GM21723 (cell line): ENCODE data around the gene MEIOSIN.

ENCODE experiments used
- ATAC-seq: cut with Tn5 transposase; IDR thresholded peaks from one replicate; pipeline ENCODE4 v1.9.1; 2021; ENCODE audit warnings: mild to moderate bottlenecking, moderate library complexity; ENCODE audit not compliant: unreplicated experiment

Gene MEIOSIN

DNA sequence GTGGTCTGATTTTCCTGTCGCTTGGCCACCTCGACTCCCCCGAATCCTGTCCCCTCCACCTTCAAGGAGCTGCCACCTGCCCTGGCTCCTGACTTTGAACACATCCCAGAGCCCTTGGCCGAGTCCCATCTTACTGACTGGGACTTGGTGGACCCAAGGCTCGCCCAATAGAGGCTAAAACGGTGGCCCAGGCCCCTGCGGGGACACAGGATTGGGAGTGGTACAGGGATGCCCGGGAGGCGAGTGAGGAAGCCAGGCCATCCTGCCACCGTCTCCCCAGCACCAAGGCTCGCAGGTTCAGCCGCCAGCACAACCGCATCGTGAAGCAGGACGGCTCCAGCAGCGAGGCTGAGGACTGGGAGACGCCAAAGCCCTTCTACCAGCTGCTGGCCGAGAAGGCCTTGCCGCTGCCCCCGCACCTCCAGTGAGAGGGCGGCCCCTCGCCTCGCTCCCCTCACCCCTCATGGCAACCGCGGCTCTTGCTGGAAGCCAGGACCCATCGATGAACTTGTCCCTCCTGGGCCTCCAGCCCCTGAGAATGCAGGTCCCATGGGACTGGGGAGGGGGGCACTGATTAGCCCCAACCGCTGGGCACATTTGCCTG, 30.6 kb downstream of the MEIOSIN start:
- ATAC-seq: no peak

DNA sequence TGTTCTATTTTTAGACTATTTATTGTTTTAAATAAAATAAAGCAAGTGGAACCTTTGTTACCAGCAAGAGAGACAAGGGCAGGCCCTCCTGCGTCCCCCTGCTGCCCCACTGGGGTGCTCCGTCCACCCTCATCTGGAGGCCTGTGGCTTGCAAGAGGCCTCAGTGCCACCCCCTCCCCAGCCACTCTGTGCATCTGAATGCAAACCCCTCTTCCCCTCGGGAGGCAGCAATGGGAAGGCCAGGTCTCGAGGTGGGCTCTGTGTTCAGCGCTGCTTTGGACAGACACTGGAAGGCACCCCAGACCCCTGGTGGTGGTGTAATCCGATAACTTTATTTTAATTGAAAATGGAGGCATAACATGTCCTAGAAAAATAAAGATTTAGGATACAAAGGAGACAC, 31.2 kb downstream of the MEIOSIN start:
- ATAC-seq: no peak

DNA sequence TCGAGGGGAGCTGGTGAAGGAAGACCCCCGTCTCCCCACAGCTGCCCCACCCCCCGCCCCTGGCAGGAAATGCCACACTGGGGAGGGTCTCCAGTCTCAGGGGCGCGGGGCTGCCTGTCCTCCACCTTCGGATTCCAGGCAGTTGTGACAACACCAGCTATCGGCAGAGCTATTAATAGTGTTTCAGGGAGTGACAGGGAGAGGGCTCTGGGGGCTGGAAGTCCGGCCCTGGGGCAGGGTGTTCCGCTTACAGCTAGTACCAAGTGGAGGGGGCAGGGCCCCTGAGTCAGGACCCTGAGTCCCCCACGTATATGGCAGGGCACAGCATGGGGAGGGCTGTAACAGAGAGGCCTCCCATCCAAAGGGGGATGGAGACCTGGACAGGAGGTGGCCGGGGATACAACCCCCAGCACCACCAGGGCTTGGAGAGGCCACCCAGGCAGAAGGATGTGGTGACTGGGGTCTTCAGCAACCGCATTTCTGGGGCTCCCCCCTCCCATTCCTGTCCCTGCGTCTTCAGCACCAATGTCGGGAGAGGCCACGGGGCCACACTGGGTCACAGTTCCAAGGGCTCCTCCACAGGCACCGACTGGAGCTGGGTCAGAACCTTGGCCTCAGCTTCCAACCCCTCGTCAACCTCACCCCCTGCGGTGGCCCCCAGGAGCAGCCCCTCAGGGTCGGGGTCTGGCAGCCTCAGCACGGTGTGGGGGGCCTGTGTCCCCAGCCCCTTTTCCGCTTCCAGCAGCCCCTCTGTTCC, 31.9 kb downstream of the MEIOSIN start:
- ATAC-seq: no peak

DNA sequence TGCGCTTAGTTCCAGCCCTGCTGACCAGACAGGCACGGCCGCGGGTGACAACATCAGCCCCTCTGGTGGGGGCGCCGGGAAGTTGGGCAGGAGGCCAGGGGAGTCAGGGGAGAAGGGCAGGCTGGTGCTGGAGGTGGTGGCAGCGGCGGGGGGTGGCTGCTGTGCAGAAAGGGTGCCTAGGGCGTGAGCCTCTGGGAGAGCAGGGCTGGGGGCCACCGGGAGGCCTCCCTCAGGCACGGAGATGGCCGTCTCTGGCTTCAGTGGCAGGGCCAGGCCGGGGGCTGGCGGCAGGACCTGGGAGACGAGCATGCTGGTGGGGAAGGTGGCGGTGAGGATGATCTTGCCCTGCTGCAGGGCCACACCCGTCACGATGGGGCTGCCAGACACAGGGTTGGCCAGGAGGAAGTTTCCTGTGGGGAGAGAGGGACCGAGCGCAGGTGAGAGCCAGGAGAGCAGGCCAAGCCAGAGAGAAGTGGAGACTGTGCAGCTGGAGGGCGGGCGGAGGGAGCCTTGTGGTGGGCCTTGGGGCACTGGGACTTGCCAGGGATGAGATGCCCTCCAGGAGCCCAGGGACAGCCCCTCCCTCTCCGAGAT, 32.6 kb downstream of the MEIOSIN start:
- no peak for ATAC-seq

DNA sequence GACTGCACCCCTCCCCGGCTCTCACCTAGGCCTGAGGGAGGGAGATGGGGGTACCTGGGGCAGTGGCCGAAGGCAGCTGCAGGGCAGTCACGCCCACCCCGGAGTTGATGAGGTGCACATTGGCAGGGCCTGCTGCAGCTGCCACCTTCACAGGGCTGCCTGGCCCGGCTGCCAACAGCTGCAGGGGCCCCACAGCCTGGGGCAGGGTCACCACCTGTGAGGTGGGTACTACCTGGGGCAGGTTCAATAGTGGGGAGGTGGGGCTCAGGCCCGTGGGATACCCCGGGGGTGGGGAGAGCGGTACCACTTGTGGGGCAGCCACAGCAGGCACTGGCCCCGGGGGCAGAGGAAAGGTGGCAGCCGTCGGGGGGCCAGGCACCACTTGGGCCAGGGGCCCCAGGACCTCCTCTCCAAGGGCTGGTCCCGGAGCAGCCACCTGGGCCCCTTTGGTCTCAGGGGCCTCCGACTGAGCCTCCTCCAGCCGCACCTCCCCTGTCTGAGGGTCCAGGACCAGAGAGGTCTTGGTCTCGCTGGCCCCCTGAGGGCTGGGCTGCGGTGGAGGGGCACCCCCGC, 33.1 kb downstream of the MEIOSIN start:
- no peak for ATAC-seq

DNA sequence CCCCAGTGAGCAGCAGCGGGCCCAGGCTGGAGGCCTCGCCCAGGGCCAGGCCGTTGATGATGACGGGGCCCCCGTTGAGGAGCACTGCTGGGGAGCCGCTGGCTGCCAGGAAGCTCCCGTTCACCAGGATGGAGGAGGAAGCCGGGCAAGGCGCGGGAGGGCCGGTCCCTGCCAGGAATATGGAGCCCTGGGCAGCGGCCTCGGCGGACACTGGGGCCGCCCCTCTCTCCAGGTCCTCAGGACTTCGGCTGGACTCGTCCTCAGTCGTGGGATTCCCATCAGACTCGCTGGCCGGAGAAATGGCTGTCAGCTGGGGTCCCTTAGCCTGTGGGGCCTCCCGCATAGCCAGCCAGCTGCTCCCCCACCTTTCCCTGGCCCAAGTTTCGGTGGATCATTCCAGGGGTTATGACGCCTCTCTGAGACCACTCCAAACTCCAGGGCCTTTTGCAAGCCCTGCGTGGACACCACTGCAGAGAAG, 33.7 kb downstream of the MEIOSIN start:
- ATAC-seq: no peak

DNA sequence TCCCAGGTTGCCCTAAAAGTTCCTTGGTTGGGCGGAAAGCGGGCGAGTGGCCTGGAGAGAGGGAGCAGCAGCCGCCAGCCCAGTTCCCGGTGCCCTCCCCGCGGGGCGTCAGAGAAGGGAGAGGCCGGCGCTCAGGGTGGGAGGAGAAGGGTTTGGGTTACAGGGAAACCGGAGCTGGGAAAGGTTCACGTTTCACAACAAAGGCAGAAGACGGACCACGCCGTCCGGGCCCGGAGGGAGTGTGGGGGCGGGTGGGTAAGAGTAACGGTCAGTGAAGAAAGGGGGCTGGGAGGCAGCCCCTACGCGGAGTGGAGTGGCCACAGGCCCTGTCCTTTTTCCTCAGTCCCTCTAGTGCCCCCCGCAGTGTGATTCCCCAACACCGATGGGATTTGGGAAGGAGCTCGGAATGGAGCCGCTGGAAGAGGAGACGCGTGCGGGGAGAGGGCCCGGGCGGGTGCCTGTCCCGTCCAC, 34.2 kb downstream of the MEIOSIN start:
- no peak for ATAC-seq

DNA sequence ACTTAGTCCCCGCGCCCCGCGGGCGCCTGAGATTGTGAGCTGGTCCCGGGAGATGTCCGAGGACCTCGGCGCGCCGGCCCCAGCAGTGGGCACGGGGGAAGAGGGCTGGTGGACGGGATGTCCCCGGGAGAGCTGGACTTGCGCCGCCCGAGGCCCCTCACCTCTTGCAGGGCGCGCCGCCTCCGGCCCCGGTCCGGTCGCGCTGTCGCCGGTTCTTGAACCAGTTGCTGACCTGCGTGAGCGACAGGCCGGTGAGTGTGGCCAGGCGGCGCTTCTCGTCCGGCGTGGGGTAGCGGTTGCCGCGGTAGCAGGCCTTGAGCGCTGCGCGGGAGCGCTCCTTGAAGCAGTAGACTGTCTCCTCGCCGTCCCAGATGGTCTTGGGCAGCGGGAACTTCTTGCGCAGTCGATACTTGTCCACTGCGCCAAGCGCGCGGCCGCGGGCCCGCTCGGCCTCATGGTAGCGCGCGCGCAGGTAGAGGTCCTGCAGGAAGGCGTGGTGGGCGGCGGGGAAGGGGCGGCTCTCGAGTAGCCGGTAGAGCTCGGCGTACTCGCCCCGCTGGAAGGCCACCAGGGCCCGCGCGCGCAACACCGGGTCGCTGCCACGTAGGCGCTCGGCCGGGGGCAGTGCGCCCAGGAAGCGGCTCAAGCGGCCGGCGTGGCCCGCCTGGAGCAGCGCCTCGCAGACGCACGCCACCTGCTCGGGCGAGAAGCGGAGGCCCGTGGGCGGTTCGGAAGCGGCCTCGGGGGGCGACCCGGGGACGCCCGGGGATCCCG, 34.8 kb downstream of the MEIOSIN start:
- ATAC-seq: no peak

DNA sequence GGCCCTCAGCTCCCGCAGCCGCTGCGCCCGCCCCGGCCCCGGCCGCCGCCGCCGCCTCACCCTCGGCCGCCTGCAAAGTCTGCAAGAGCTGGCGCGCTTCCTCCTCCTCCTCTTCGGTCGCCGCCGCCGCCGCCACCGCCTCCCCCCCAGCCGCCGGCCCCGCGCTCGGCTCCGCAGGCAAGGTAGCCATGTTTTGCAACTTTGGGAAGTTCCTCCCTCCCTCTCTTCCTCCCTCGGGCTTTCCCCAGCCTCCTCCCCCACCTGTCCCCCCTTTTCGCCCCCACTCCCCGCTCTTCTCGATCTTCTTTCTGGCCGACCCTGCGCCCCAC, 35.4 kb downstream of the MEIOSIN start:
- no peak for ATAC-seq

DNA sequence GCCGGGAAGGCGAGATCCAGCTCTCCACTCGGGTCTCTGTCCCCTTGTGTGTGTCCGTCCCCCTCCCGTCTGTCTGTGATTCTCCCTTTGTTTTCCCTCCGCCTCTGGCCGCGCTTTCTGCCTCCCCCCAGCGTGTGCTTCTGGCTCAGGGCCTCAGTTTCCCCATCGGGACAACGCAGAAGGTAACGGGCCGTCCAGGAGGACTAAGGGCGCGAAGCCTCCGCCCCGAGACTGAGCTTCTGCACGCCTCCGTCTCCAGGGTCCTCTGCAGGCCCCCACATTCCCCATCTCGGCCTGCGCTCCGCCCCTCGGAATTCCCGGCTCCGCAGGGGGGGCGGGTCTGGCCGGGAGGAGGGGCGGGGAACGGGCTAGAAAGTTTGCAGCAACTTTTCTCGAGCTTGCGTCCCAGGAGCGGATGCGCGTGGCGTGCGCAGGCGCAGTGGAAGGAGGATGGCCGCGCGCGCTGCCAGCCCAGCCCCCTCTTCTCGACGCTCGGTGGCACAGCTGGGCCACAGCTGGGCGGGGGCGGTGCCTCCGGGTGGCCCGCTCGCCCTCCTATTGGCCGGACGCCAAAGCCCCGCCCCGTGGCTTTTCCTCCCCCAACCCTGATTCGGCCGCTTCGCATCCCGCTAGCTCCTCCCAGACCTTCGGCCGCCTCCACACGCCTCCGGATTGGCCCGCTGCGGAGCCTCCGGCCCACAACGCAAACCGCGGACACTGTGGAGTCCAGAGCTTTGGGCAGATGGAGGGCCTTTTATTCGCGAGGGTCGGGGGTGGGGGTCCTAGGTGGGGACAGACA, 35.9 kb downstream of the MEIOSIN start, which contains the start of gene SIX5:
SIX5 (minus strand) TSS at position 269 of the 799 bp plus-strand sequence. CDS start 408 bp downstream, outside the sequence.
- peak; percentile 48 for ATAC-seq

DNA sequence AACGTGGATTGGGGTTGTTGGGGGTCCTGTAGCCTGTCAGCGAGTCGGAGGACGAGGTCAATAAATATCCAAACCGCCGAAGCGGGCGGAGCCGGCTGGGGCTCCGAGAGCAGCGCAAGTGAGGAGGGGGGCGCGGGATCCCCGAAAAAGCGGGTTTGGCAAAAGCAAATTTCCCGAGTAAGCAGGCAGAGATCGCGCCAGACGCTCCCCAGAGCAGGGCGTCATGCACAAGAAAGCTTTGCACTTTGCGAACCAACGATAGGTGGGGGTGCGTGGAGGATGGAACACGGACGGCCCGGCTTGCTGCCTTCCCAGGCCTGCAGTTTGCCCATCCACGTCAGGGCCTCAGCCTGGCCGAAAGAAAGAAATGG, 36.6 kb downstream of the MEIOSIN start:
- ATAC-seq: no peak

DNA sequence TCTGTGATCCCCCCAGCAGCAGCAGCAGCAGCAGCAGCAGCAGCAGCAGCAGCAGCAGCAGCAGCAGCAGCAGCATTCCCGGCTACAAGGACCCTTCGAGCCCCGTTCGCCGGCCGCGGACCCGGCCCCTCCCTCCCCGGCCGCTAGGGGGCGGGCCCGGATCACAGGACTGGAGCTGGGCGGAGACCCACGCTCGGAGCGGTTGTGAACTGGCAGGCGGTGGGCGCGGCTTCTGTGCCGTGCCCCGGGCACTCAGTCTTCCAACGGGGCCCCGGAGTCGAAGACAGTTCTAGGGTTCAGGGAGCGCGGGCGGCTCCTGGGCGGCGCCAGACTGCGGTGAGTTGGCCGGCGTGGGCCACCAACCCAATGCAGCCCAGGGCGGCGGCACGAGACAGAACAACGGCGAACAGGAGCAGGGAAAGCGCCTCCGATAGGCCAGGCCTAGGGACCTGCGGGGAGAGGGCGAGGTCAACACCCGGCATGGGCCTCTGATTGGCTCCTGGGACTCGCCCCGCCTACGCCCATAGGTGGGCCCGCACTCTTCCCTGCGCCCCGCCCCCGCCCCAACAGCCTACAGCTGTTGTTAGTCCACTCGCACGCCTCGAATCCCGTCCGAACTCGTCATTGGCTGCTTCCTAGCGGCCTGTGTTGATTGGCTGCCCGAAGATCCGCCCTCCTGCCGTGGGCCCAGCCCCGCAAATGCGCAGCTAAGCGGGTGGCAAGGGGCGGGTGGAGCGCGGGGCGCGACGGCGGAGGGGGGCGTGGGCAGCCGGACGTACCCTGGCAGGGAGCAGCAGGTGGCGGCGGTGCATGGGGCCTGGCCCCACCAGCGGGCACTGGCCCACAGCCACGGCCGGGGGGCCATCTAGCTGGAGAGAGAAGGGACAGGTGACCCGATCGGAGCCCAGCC, 37.2 kb downstream of the MEIOSIN start:
- ATAC-seq: peak; percentile 51

DNA sequence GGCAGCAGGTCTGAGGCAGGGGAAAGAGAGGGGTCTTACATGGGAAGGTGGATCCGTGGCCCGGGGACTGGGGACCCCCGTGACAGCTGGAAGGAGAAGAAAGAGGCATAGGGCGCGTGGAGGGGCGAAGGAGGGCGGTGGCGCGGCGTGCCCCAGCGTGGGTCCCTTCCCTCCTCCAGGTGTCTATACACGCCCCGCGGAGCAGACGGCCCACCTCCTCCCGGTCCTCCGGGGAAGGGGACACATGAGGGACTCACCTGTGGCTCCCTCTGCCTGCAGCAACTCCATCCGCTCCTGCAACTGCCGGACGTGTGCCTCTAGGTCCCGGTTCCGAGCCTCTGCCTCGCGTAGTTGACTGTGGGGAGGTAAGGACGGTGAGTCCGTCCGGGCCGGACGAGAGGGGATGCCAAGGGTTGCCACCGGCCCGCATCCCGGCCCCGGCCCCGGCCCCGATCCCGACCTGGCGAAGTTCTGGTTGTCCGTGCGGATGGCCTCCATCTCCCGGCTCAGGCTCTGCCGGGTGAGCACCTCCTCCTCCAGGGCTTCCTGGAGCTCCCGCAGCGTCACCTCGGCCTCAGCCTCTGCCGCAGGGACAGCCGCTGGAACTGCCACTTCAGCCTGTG, 38.2 kb downstream of the MEIOSIN start:
- ATAC-seq: no peak

DNA sequence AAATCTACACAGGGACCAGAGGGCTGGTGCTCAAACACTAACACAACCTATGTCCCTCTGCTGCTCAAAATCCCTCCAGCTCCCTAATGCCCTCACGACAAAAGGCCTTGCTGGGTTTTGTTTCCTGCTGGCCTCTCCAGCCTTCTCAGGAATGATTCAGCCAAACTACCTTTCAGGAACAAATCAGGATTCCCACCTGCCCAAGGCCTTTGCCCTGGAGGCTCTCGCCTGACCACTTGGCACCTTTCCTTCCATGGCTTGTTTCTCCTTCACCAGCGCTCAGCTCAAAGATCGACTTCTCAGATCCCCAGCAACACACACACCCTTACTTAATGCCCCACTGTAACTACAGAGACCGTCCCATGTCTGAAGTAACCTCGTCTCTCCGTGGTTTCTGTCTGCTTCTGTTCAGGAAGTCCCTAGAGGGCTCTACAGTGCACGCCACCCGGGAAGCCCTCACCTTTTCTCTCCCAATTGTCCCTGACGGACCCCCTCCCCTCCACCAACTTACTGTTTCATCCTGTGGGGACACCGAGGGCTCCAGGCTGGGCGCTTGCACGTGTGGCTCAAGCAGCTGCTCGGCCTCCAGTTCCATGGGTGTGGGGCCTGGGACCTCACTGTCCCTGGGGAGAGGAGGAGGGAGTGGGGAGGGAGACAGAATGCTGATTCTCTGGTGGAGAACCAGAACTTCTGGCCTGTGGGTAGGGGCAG, 39.0 kb downstream of the MEIOSIN start:
- ATAC-seq: no peak

DNA sequence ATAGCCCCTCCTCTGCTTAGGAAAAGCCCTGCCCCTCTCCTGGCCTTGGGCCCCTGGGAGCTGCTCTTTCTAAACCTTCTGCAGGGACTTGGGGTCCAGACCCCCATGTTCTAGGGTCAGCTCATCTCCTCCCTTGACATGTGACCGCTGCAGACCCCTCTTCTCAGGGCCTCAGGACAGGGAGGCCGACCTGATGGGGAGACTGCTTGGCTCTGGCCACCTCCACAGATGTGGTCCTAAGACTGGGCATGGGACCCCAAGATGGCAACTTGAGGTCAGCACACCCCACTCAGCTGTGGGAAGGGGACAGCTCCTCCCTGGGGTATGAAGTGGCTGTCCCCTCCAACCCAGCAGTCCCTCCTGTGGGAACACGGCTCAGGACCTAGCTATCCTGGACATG, 39.7 kb downstream of the MEIOSIN start:
- no peak for ATAC-seq

DNA sequence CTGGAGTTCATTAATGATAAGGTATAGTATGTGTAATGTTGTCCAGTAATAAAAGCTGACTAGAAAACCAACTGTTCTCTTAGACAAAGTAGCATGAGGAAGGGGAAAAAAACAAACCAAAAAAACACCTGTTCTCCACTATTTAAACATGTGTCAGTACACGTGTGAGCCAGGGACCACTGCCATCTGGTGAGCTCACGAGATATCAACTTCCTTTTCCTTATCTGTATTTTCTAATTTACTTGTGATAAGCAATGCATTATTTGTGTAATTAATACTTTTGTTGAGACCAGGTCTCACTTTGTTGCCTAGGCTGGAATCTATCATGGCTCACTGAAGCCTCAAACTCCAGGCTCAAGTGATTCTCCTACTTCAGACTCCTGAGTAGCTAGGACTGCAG, 40.1 kb downstream of the MEIOSIN start:
- no peak for ATAC-seq

DNA sequence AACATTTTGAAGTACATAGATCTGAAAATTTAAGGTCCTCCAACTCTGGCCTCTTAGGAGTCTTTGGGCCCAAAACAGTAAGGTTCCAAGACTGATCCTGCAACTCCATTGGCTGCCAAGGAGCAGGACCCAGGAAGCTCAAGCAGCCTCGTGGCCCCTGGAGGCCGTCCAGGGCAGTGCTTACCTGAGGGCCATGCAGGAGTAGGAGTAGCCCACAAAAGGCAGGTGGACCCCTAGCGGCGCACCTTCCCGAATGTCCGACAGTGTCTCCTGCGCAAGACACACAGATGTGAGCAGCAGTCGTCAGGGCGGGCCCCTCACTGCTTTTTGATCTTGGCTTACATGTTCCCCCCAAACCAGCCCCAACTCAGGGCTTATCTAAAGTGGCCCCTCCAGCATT, 41.5 kb downstream of the MEIOSIN start:
- no peak for ATAC-seq

DNA sequence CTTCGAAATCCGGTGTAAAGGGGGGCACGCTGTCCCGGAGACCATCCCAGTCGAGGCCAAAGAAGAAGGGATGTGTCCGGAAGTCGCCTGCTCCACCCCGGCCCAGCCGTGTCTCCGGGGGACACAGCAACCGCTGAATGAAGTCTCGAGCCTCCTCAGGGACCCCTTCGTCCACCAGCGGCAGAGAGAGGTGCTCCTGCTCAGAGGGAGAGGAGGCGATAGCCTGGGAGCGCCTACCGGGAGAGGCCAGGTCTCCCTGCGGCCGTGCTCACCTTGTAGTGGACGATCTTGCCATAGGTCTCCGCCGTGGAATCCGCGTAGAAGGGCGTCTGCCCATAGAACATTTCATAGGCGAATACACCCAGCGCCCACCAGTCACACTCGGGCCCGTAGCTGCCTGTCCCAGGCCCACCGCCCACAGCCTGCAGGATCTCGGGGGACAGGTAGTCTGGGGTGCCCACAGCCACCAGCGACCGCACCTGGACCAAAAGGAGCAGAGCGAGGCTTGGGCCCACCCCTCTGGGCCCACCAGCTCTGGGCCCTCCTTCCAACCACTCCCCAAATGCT, 44.2 kb downstream of the MEIOSIN start:
- ATAC-seq: no peak
